Measurements from ENCODE around the gene ADIPOR1. TPM values are rescaled to one million over a fixed set of nuclear protein-coding genes. Genes with fewer than 3 reads are reported as not detected.

ADIPOR1 gene
- total RNA-seq, 4 donors from 2014 or later, result 124 to 190 (median 169) TPM

- TF ChIP-seq EP300 (IDR thresholded peaks at IDR 0.05) (no peak), POLR2A (IDR thresholded peaks at IDR 0.05) (no peak), POLR2AphosphoS5 (IDR thresholded peaks at IDR 0.05) (no peak), CTCF (IDR thresholded peaks at IDR 0.05) (no peak)
- WGBS, result 73% methylated on average over 3 of the region's 3 CpGs
- H3K27ac ChIP-seq, result no peak overlapping the region
- DNase-seq (ENCODE audit: low spot score in 2 of 2), result no peak
- no peaks in the 10 kb centered on the region for H3K9me3 ChIP-seq
- no peaks in the 10 kb centered on the region for H3K27me3 ChIP-seq
- no peak overlapping the region for H3K4me3 ChIP-seq
- peaks cover 12% of the 10 kb centered on the region for H3K4me1 ChIP-seq
- H3K36me3 ChIP-seq, result peaks cover 10% of the 10 kb centered on the region
Observed at GRCh38 chr1:202935844-202936243, 22.3 kb downstream of the ADIPOR1 start.

- WGBS, result 90% methylated on average over 3 of the region's 3 CpGs
- no peaks in the 10 kb centered on the region for H3K27me3 ChIP-seq
- no peaks in the 10 kb centered on the region for H3K9me3 ChIP-seq
- no peaks in the 10 kb centered on the region for H3K36me3 ChIP-seq
- no peak for DNase-seq (ENCODE audit: low spot score in 2 of 2)
- H3K4me1 ChIP-seq, result peaks cover 12% of the 10 kb centered on the region
- H3K4me3 ChIP-seq, result no peak overlapping the region
- TF ChIP-seq POLR2AphosphoS5 (IDR thresholded peaks at IDR 0.05) (no peak), POLR2A (IDR thresholded peaks at IDR 0.05) (no peak), EP300 (IDR thresholded peaks at IDR 0.05) (no peak), CTCF (IDR thresholded peaks at IDR 0.05) (no peak)
- no peak overlapping the region for H3K27ac ChIP-seq
Observed at GRCh38 chr1:202934755-202935154, 23.4 kb downstream of the ADIPOR1 start.

- DNase-seq (ENCODE audit: low spot score in 2 of 2), result no peak
- Histone ChIP-seq H3K27me3 (no peaks in the 10 kb centered on the region), H3K9me3 (no peaks in the 10 kb centered on the region), H3K4me1 (no peaks in the 10 kb centered on the region), H3K27ac (no peak overlapping the region), H3K4me3 (no peak overlapping the region), H3K36me3 (no peaks in the 10 kb centered on the region)
- whole genome bisulfite sequencing, result 97% methylated on average over 2 of the region's 2 CpGs
- TF ChIP-seq EP300 (IDR thresholded peaks at IDR 0.05) (no peak), POLR2AphosphoS5 (IDR thresholded peaks at IDR 0.05) (no peak), POLR2A (IDR thresholded peaks at IDR 0.05) (no peak), CTCF (IDR thresholded peaks at IDR 0.05) (no peak)
Observed at GRCh38 chr1:202932476-202932875, 25.6 kb downstream of the ADIPOR1 start.

- Histone ChIP-seq H3K4me3 (peak within 1 kb of the TSS; percentile 67), H3K36me3 (no peaks in the 10 kb centered on the region), H3K27me3 (no peaks in the 10 kb centered on the region), H3K4me1 (peaks cover 15% of the 10 kb centered on the region), H3K27ac (peak within 1 kb of the TSS; percentile 88), H3K9me3 (no peaks in the 10 kb centered on the region)
- TF ChIP-seq CTCF (IDR thresholded peaks at IDR 0.05) (peak; percentile 39 to 48), POLR2A (IDR thresholded peaks at IDR 0.05) (peak; percentile 50 to 86), POLR2AphosphoS5 (IDR thresholded peaks at IDR 0.05) (peak; percentile 52 to 92 (median 77)), EP300 (IDR thresholded peaks at IDR 0.05) (no peak)
- peak; percentile 98 to 99 for DNase-seq (ENCODE audit: low spot score in 2 of 2)
- 1% methylated on average over 38 of the region's 57 CpGs for WGBS
Observed at GRCh38 chr1:202926581-202927491, 31.3 kb downstream of the ADIPOR1 start, which contains the start of gene KLHL12. Gene KLHL12, minus strand, starts transcription at chr1:202927234. Its CDS starts 2,072 bp downstream, at chr1:202925162.

GRCh38 chr1:202923533-202923932 lies 34.6 kb downstream of the ADIPOR1 start:
- Histone ChIP-seq H3K4me3 (no peak overlapping the region), H3K27ac (no peak overlapping the region), H3K9me3 (no peaks in the 10 kb centered on the region), H3K27me3 (no peaks in the 10 kb centered on the region), H3K36me3 (peaks cover 14% of the 10 kb centered on the region), H3K4me1 (peaks cover 15% of the 10 kb centered on the region)
- TF ChIP-seq CTCF (IDR thresholded peaks at IDR 0.05) (no peak), POLR2A (IDR thresholded peaks at IDR 0.05) (no peak), EP300 (IDR thresholded peaks at IDR 0.05) (no peak), POLR2AphosphoS5 (IDR thresholded peaks at IDR 0.05) (no peak)
- 77% methylated on average over 3 of the region's 3 CpGs for whole genome bisulfite sequencing
- DNase-seq (ENCODE audit: low spot score in 2 of 2), result no peak

Data from suprapubic skin (tissue), 4 donors.